ENCODE data around the gene CISD1. TPM values are rescaled to one million over a fixed set of nuclear protein-coding genes. Genes with fewer than 3 reads are reported as not detected.
A peak's percentile ranks its signal among the peaks of the same experiment; 100 is the strongest.
"Not testable (repeated sequence)": the region's sequence is repeated elsewhere in the genome, so short reads cannot be mapped to it uniquely, and the experiment has no call there.

The CISD1 gene
- 10 to 100 TPM; 10.3 to 16.9 TPM for total RNA-seq

- no peaks in the 10 kb centered on the region for H3K27me3 ChIP-seq (replicated peaks; ENCODE audit: insufficient read depth)
- no peaks in the 10 kb centered on the region for H3K4me1 ChIP-seq (replicated peaks)
- under 1% methylated on average over 65 of the region's 66 CpGs for WGBS
- no peaks in the 10 kb centered on the region for H3K9me3 ChIP-seq
- intact Hi-C loops (cut with DNase I), result no loop called here
- no peaks in the 10 kb centered on the region for H3K36me3 ChIP-seq
- TF ChIP-seq POLR2AphosphoS5 (IDR thresholded peaks at IDR 0.05) (peak; percentile 98), CTCF (IDR thresholded peaks at IDR 0.05) (no peak), POLR2A (IDR thresholded peaks at IDR 0.05) (peak; percentile 76)
- peak within 1 kb of the TSS; percentile 91 to 96 for H3K27ac ChIP-seq
- DNase-seq (ENCODE audit: low spot score), result peak; percentile 98
- peak within 1 kb of the TSS; percentile 75 to 91 for H3K4me3 ChIP-seq
Measured at GRCh38 chr10:58268946-58269781, at the start of gene CISD1. Gene CISD1, plus strand, starts transcription at chr10:58269162. Its CDS starts 112 bp downstream, at chr10:58269274.

- no peak for DNase-seq (ENCODE audit: low spot score)
- no peaks in the 10 kb centered on the region for H3K36me3 ChIP-seq
- H3K27me3 ChIP-seq (replicated peaks; ENCODE audit: insufficient read depth), result no peaks in the 10 kb centered on the region
- no peaks in the 10 kb centered on the region for H3K4me1 ChIP-seq (replicated peaks)
- no peak overlapping the region for H3K27ac ChIP-seq
- H3K9me3 ChIP-seq, result no peaks in the 10 kb centered on the region
- H3K4me3 ChIP-seq, result no peak overlapping the region
- intact Hi-C loops (cut with DNase I), result no loop called here
- no peak for TF ChIP-seq CTCF (IDR thresholded peaks at IDR 0.05)
- no peak for TF ChIP-seq POLR2AphosphoS5 (IDR thresholded peaks at IDR 0.05)
- TF ChIP-seq POLR2A (IDR thresholded peaks at IDR 0.05), result no peak
Measured at GRCh38 chr10:58219875-58220274, 49.1 kb upstream of the CISD1 start.

DNA sequence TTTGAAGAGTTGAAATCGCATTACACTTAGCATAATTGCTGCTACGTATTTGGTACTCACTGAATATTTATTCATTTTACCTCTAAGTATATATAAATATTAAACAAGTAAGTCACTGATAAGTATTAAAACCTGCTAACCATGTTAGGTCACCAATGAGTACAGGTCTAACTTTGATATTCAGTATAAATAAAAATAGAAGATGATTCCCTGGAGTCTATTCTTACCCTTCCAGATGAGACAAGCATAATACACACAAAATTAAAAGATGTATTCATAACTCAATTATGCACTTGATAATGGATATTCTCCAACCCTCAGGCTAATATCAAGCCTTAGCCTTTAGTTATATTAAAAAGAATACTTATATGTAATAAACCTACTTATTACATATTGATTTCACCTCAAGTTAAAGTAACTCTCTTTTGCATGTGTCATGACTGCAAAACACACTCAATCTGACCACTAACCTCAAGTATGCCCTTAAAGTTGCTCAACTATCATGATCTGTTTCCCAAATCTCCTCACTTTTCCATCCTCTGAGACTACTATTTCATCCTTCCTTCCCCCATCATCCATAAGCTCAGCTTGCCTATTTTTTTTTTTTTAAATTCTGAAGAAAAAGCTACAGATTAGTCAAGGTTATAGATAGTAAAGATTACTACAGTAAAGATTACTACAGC lies 48.1 kb upstream of the CISD1 start:
- 94% methylated on average over 2 of the region's 2 CpGs for WGBS
- no peaks in the 10 kb centered on the region for H3K9me3 ChIP-seq
- no peak for DNase-seq (ENCODE audit: low spot score)
- TF ChIP-seq POLR2AphosphoS5 (IDR thresholded peaks at IDR 0.05), result no peak
- no peak for TF ChIP-seq POLR2A (IDR thresholded peaks at IDR 0.05)
- TF ChIP-seq CTCF (IDR thresholded peaks at IDR 0.05), result no peak
- intact Hi-C loops (cut with DNase I), result no loop called here
- no peaks in the 10 kb centered on the region for H3K36me3 ChIP-seq
- no peak overlapping the region for H3K27ac ChIP-seq
- H3K27me3 ChIP-seq (replicated peaks; ENCODE audit: insufficient read depth), result no peaks in the 10 kb centered on the region
- no peak overlapping the region for H3K4me3 ChIP-seq
- H3K4me1 ChIP-seq (replicated peaks), result no peaks in the 10 kb centered on the region

GRCh38 chr10:58225654-58226053 lies 43.3 kb upstream of the CISD1 start:
- TF ChIP-seq POLR2A (IDR thresholded peaks at IDR 0.05), result no peak
- TF ChIP-seq CTCF (IDR thresholded peaks at IDR 0.05), result no peak
- TF ChIP-seq POLR2AphosphoS5 (IDR thresholded peaks at IDR 0.05), result no peak
- no peaks in the 10 kb centered on the region for H3K9me3 ChIP-seq
- no peaks in the 10 kb centered on the region for H3K36me3 ChIP-seq
- no peaks in the 10 kb centered on the region for H3K4me1 ChIP-seq (replicated peaks)
- H3K27ac ChIP-seq, result no peak overlapping the region
- H3K4me3 ChIP-seq, result no peak overlapping the region
- WGBS, result 89% methylated on average over 2 of the region's 2 CpGs
- no peaks in the 10 kb centered on the region for H3K27me3 ChIP-seq (replicated peaks; ENCODE audit: insufficient read depth)
- intact Hi-C loops (cut with DNase I), result no loop called here
- DNase-seq (ENCODE audit: low spot score), result no peak

- H3K4me3 ChIP-seq; H3K4me1 ChIP-seq (replicated peaks); H3K27ac ChIP-seq; DNase-seq (ENCODE audit: low spot score); H3K27me3 ChIP-seq (replicated peaks; ENCODE audit: insufficient read depth); intact Hi-C loops (cut with DNase I); H3K36me3 ChIP-seq; H3K9me3 ChIP-seq: not testable (repeated sequence)
- WGBS, result 79% methylated on average over 7 of the region's 7 CpGs
Measured at GRCh38 chr10:58229856-58230255, 39.1 kb upstream of the CISD1 start.
